ENCODE measurements around the gene AP2B1.
A peak's percentile ranks its signal among the peaks of the same experiment; 100 is the strongest.

AP2B1 gene

GRCh38 chr17:35757243-35757642 lies 170.1 kb downstream of the AP2B1 start:
- peaks cover 12% of the 10 kb centered on the region for H3K4me1 Mint-ChIP-seq
- no peak for TF ChIP-seq CTCF (IDR thresholded peaks at IDR 0.05)
- no peaks in the 10 kb centered on the region for H3K36me3 Mint-ChIP-seq (ENCODE audit: low read depth)
- H3K9me3 Mint-ChIP-seq: no peaks in the 10 kb centered on the region
- no peak overlapping the region for H3K4me3 Mint-ChIP-seq
- DNase-seq: no peak
- no peak overlapping the region for H3K27ac Mint-ChIP-seq
- H3K27me3 Mint-ChIP-seq (ENCODE audit: low read depth, poor library complexity): peaks cover 19% of the 10 kb centered on the region

- Mint-ChIP-seq H3K4me3 (no peak within 1 kb of the TSS), H3K27me3 (ENCODE audit: low read depth, poor library complexity) (peaks cover 14% of the 10 kb centered on the region), H3K36me3 (ENCODE audit: low read depth) (no peaks in the 10 kb centered on the region), H3K4me1 (peaks cover 18% of the 10 kb centered on the region), H3K9me3 (no peaks in the 10 kb centered on the region), H3K27ac (no peak within 1 kb of the TSS)
- TF ChIP-seq CTCF (IDR thresholded peaks at IDR 0.05): no peak
- no peak for DNase-seq
Measured at GRCh38 chr17:35760587-35760986, 173.5 kb downstream of the AP2B1 start, which contains the start of gene C17orf50. Gene C17orf50, plus strand, starts transcription at chr17:35760887. Its CDS starts 55 bp downstream, at chr17:35760942.

GRCh38 chr17:35761601-35762000 lies 174.5 kb downstream of the AP2B1 start:
- no peak for TF ChIP-seq CTCF (IDR thresholded peaks at IDR 0.05)
- H3K9me3 Mint-ChIP-seq: no peaks in the 10 kb centered on the region
- no peak overlapping the region for H3K4me3 Mint-ChIP-seq
- H3K27me3 Mint-ChIP-seq (ENCODE audit: low read depth, poor library complexity): peaks cover 11% of the 10 kb centered on the region
- peaks cover 25% of the 10 kb centered on the region for H3K4me1 Mint-ChIP-seq
- no peak for DNase-seq
- no peaks in the 10 kb centered on the region for H3K36me3 Mint-ChIP-seq (ENCODE audit: low read depth)
- H3K27ac Mint-ChIP-seq: no peak overlapping the region

GRCh38 chr17:35763767-35764122 lies 176.6 kb downstream of the AP2B1 start:
- Mint-ChIP-seq H3K36me3 (ENCODE audit: low read depth) (no peaks in the 10 kb centered on the region), H3K9me3 (no peaks in the 10 kb centered on the region), H3K27ac (peak overlapping the region; percentile 22), H3K4me3 (peak overlapping the region; percentile 74), H3K27me3 (ENCODE audit: low read depth, poor library complexity) (peaks cover 24% of the 10 kb centered on the region), H3K4me1 (peaks cover 24% of the 10 kb centered on the region)
- DNase-seq: no peak
- no peak for TF ChIP-seq CTCF (IDR thresholded peaks at IDR 0.05)

- no peak overlapping the region for H3K27ac Mint-ChIP-seq
Measured at GRCh38 chr17:35764123-35764991, 177.2 kb downstream of the AP2B1 start.

More at GRCh38 chr17:35764123-35764991, 177.2 kb downstream of the AP2B1 start:
- Mint-ChIP-seq H3K27me3 (ENCODE audit: low read depth, poor library complexity) (peaks cover 26% of the 10 kb centered on the region), H3K9me3 (no peaks in the 10 kb centered on the region), H3K36me3 (ENCODE audit: low read depth) (no peaks in the 10 kb centered on the region), H3K4me3 (peak overlapping the region; percentile 84), H3K4me1 (peaks cover 19% of the 10 kb centered on the region)
- peak; percentile 96 for DNase-seq
- TF ChIP-seq CTCF (IDR thresholded peaks at IDR 0.05): peak; percentile 88

Measured in nephron progenitor cell (in vitro differentiated cells).